Sigmoid colon (tissue), 7 donors: ENCODE results near the gene GPC6. TPM values are rescaled to one million over a fixed set of nuclear protein-coding genes. Genes with fewer than 3 reads are reported as not detected.

Experiments
- DNase-seq: peaks from one replicate; pipeline ENCODE4 v3.0.0-alpha.2; 2019
- H3K27ac ChIP-seq, 4 donors: fragments of 200-600 bp; sonication (generic); one replicate each; pipeline ENCODE4 v1.5.1; 2016 to 2019; ENCODE audit warnings: mild to moderate bottlenecking in 1 of 4
- H3K27me3 ChIP-seq, 3 donors: fragments of 200-600 bp; sonication (generic); one replicate each; pipeline ENCODE4 v1.5.1; 2019; ENCODE audit warnings: mild to moderate bottlenecking in 1 of 3
- H3K36me3 ChIP-seq, 4 donors: fragments of 200-600 bp; sonication (generic); one replicate each; pipeline ENCODE4 v1.5.1; 2016 to 2019
- H3K4me1 ChIP-seq, 4 donors: fragments of 200-600 bp; sonication (generic); one replicate each; pipeline ENCODE4 v1.5.1; 2017 to 2019
- H3K4me3 ChIP-seq, 4 donors: fragments of 200-600 bp; sonication (generic); one replicate each; pipeline ENCODE4 v1.5.1; 2017 to 2019; ENCODE audit warnings: mild to moderate bottlenecking in 2 of 4, moderate library complexity in 1 of 4
- H3K9me3 ChIP-seq, 4 donors: fragments of 200-600 bp in 3 of 4; sonication (generic) in 3 of 4; one replicate each; pipeline versions ENCODE4 v1.5.1 to v1.6.1; 2013 to 2019
- EP300 ChIP-seq, 4 donors: sonication (generic); formaldehyde crosslinking; IDR thresholded peaks; one replicate each; pipeline ENCODE4 v1.6.1; 2017; ENCODE audit warnings: antibody characterized with exemption in 4 of 4
- POLR2A ChIP-seq, 2 donors: fragments of 450-650 bp; IDR thresholded peaks; one replicate each; pipeline ENCODE4 v1.6.1; 2016; ENCODE audit warnings: antibody characterized with exemption in 2 of 2, mild to moderate bottlenecking in 2 of 2, moderate library complexity in 2 of 2
- POLR2AphosphoS5 ChIP-seq, 4 donors: sonication (generic); formaldehyde crosslinking; IDR thresholded peaks; one replicate each; pipeline ENCODE4 v1.6.1; 2017; ENCODE audit warnings: antibody characterized with exemption in 4 of 4
- WGBS, 2 donors: extraction: QIAGEN DNeasy Blood & Tissue Kit; methylation state at CpG; one replicate each; pipeline ENCODE4 v1.1.7; 2013; 5-methylcytosine and 5-hydroxymethylcytosine counted together
- intact Hi-C: fragments of 100-400 bp; cut with DNase I; formaldehyde crosslinking; loops from one replicate; pipeline ENCODE4 v1.15.1; 2023
- polyA plus RNA-seq, 3 donors: library from polyadenylated mRNA; stranded (reverse); fragments of 200-250 nt; gene quantifications; one replicate each; pipeline ENCODE4 v1.2.3, GENCODE V29; 2013
- total RNA-seq, 4 donors: library from RNA; depleted of rRNA; stranded (reverse); fragments of >200 nt; gene quantifications; one replicate each; pipeline ENCODE4 v1.1.0, GENCODE V29; 2016
- TF ChIP-seq, protein P1 (sequence below), 4 experiments: fragments of 450-650 bp in 3 of 4; fragments of 200-600 bp in 1 of 4; IDR thresholded peaks; one replicate each; pipeline ENCODE4 v1.5.1; 2016 to 2019; ENCODE audit warnings: antibody characterized with exemption in 4 of 4, mild to moderate bottlenecking in 3 of 4, moderate library complexity in 2 of 4
- donor health status: healthy with polysubstance abuse.
- donor health status: Bipolar disorder and iron deficiency.
- donor health status: healthy.

The GPC6 gene
- total and polyA plus RNA-seq, 7 donors: 0.23 to 27.5 (median 14.4) TPM

- Histone ChIP-seq H3K4me1 (no peaks in the 10 kb centered on the region), H3K4me3 (no peak overlapping the region), H3K27me3 (no peaks in the 10 kb centered on the region), H3K9me3 (no peaks in the 10 kb centered on the region), H3K27ac (no peak overlapping the region), H3K36me3 (no peaks in the 10 kb centered on the region)
- no peak for TF ChIP-seq POLR2AphosphoS5 (IDR thresholded peaks at IDR 0.05)
- no peak for TF ChIP-seq POLR2A (IDR thresholded peaks at IDR 0.05)
- TF ChIP-seq, protein P1, sequence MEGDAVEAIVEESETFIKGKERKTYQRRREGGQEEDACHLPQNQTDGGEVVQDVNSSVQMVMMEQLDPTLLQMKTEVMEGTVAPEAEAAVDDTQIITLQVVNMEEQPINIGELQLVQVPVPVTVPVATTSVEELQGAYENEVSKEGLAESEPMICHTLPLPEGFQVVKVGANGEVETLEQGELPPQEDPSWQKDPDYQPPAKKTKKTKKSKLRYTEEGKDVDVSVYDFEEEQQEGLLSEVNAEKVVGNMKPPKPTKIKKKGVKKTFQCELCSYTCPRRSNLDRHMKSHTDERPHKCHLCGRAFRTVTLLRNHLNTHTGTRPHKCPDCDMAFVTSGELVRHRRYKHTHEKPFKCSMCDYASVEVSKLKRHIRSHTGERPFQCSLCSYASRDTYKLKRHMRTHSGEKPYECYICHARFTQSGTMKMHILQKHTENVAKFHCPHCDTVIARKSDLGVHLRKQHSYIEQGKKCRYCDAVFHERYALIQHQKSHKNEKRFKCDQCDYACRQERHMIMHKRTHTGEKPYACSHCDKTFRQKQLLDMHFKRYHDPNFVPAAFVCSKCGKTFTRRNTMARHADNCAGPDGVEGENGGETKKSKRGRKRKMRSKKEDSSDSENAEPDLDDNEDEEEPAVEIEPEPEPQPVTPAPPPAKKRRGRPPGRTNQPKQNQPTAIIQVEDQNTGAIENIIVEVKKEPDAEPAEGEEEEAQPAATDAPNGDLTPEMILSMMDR (IDR thresholded peaks at IDR 0.05): no peak
- TF ChIP-seq EP300 (IDR thresholded peaks at IDR 0.05): no peak
- 82 to 86% methylated on average over 5 of the region's 5 CpGs for WGBS, 2 donors
- intact Hi-C loops: no loop called here
- DNase-seq: no peak
Measured at GRCh38 chr13:93364166-93364565, 137.6 kb downstream of the GPC6 start.

DNA sequence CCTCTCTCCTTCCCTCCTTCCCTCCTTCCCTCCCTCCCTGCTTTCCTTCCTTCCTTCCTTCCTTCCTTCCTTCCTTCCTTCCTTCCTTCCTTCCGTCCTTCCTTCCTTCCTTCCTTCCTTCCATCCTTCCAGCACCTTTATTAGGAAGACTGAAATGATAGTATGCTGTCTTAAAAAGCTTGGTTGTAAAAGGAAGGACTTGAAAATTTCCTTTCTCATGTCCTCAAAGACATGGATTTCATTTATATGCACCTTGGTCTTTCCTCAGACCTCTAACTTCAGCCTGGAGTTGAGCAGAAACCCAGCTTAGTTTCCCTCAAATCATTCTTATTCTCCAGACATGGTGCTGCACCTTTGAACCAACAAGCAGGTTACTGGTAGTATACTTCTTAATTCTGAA, 141.7 kb downstream of the GPC6 start:
- Histone ChIP-seq H3K36me3 (no peaks in the 10 kb centered on the region), H3K9me3 (no peaks in the 10 kb centered on the region), H3K27ac (no peak overlapping the region), H3K4me1 (no peaks in the 10 kb centered on the region), H3K4me3 (no peak overlapping the region), H3K27me3 (no peaks in the 10 kb centered on the region)
- TF ChIP-seq EP300 (IDR thresholded peaks at IDR 0.05) (no peak), POLR2AphosphoS5 (IDR thresholded peaks at IDR 0.05) (no peak), POLR2A (IDR thresholded peaks at IDR 0.05) (no peak)
- TF ChIP-seq, protein P1 (IDR thresholded peaks at IDR 0.05): no peak
- DNase-seq: no peak
- intact Hi-C loops: no loop called here
- no CpG with 5 or more reads among the region's 1 CpG for WGBS, 2 donors

DNA sequence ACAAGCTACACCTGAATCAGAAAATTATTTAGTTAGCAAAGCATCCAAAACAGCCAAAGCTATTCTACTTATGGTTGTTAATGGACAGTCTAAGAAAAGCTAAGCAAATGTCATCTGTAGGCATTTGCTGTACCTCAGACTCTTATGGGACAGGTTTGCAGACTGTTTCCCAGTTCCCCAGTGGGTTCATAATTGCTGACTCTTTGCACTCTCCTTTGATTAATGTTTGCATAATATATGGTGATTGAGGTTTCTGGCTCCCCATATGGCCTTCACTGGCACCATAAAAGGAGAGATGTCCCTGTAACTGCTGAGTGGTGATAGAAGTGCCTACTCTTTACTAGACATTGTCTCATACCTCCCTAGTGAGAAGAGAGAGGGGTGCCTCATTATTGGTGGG, 142.1 kb downstream of the GPC6 start:
- TF ChIP-seq EP300 (IDR thresholded peaks at IDR 0.05) (no peak), POLR2AphosphoS5 (IDR thresholded peaks at IDR 0.05) (no peak), POLR2A (IDR thresholded peaks at IDR 0.05) (no peak)
- TF ChIP-seq, protein P1 (IDR thresholded peaks at IDR 0.05): no peak
- Histone ChIP-seq H3K27me3 (no peaks in the 10 kb centered on the region), H3K4me3 (no peak overlapping the region), H3K36me3 (no peaks in the 10 kb centered on the region), H3K9me3 (no peaks in the 10 kb centered on the region), H3K27ac (no peak overlapping the region), H3K4me1 (no peaks in the 10 kb centered on the region)
- intact Hi-C loops: no loop called here
- no peak for DNase-seq

DNA sequence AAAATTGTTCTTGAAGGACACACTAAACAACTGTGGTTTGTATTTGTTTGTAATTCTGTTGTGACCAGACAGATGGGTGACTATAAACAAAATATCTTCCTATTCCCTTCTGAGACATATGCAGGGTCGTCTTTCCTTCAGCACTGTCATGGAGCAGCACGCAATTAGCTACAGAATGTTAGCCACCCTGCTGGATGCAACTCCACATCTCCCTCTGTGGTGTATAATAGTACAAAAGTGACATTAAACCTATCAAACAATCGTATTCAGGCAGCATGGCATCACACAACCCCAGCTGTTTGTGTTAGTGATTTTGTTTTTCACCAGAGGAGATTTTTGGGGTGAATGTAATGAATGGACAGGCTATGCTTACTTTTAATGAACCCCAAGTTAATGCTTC, 146.2 kb downstream of the GPC6 start:
- no peak overlapping the region for H3K27ac ChIP-seq
- H3K4me1 ChIP-seq: no peaks in the 10 kb centered on the region
- no peak overlapping the region for H3K4me3 ChIP-seq
- 61 to 73% methylated on average over 3 of the region's 3 CpGs for WGBS, 2 donors
- H3K36me3 ChIP-seq: no peaks in the 10 kb centered on the region
- DNase-seq: no peak
- intact Hi-C loops: no loop called here
- TF ChIP-seq EP300 (IDR thresholded peaks at IDR 0.05): no peak
- TF ChIP-seq POLR2A (IDR thresholded peaks at IDR 0.05): no peak
- TF ChIP-seq, protein P1 (IDR thresholded peaks at IDR 0.05): no peak
- no peak for TF ChIP-seq POLR2AphosphoS5 (IDR thresholded peaks at IDR 0.05)
- H3K27me3 ChIP-seq: no peaks in the 10 kb centered on the region
- no peaks in the 10 kb centered on the region for H3K9me3 ChIP-seq

DNA sequence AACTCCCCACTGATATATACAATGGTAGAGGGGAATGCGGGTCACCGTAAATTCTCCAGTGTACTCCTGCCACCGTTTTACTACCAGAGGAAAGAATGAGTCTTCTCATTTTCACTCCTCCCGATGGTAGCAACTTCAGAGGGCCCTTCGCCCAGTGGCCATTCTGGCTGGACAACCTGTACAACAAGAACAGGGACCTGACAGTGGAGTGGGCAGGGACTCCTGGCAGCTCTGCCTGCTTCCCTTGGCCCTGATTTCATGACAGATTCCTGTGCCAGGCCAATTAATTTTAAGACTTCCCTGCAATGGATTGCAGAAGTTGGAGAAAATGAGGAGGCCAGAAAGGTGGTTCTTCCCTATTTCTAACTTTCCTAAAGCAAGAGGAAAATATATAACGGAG, 148.9 kb downstream of the GPC6 start:
- Histone ChIP-seq H3K4me3 (no peak overlapping the region), H3K9me3 (no peaks in the 10 kb centered on the region), H3K27ac (no peak overlapping the region), H3K4me1 (no peaks in the 10 kb centered on the region), H3K27me3 (no peaks in the 10 kb centered on the region), H3K36me3 (no peaks in the 10 kb centered on the region)
- intact Hi-C loops: no loop called here
- no peak for TF ChIP-seq POLR2A (IDR thresholded peaks at IDR 0.05)
- WGBS, 2 donors: 80 to 88% methylated on average over 6 of the region's 6 CpGs
- no peak for DNase-seq
